Parathyroid adenoma (tissue), 2 donors: Measurements from ENCODE around the gene AGBL4.
"Not testable (repeated sequence)": the region's sequence is repeated elsewhere in the genome, so short reads cannot be mapped to it uniquely, and the experiment has no call there.

Source experiments
- H2AFZ ChIP-seq: fragments of 300-600 bp; sonication (generic); one replicate; pipeline ENCODE4 v1.7.0; 2017; ENCODE audit warnings: antibody characterized with exemption, mild to moderate bottlenecking
- H3K27ac ChIP-seq: fragments of 300-600 bp; sonication (generic); one replicate; pipeline ENCODE4 v1.7.0; 2017
- H3K27me3 ChIP-seq: fragments of 300-600 bp; sonication (generic); one replicate; pipeline ENCODE4 v1.7.0; 2017; ENCODE audit warnings: low read length; ENCODE audit not compliant: control insufficient read depth, insufficient read depth
- H3K36me3 ChIP-seq: fragments of 300-600 bp; sonication (generic); one replicate; pipeline ENCODE4 v1.7.0; 2017; ENCODE audit warnings: low read length; ENCODE audit not compliant: control insufficient read depth, insufficient read depth
- H3K4me1 ChIP-seq: fragments of 300-600 bp; sonication (generic); one replicate; pipeline ENCODE4 v1.7.0; 2017; ENCODE audit warnings: control low read depth
- H3K4me2 ChIP-seq: fragments of 300-600 bp; sonication (generic); one replicate; pipeline ENCODE4 v1.7.0; 2017; ENCODE audit warnings: low read length
- H3K4me3 ChIP-seq: fragments of 300-600 bp; sonication (generic); one replicate; pipeline ENCODE4 v1.7.0; 2017; ENCODE audit warnings: low read depth, low read length
- H3K79me2 ChIP-seq: fragments of 300-600 bp; sonication (generic); one replicate; pipeline ENCODE4 v1.7.0; 2017; ENCODE audit warnings: control low read depth
- H3K9ac ChIP-seq: fragments of 300-600 bp; sonication (generic); one replicate; pipeline ENCODE4 v1.7.0; 2017; ENCODE audit warnings: mild to moderate bottlenecking
- H3K9me3 ChIP-seq: fragments of 300-600 bp; sonication (generic); one replicate; pipeline ENCODE4 v1.7.0; 2017; ENCODE audit warnings: low read length; ENCODE audit not compliant: control insufficient read depth
- TF ChIP-seq, protein P1 (sequence below): fragments of 300-600 bp; sonication (generic); IDR thresholded peaks from one replicate; pipeline ENCODE4 v1.7.0; 2017; ENCODE audit warnings: antibody characterized with exemption, mild to moderate bottlenecking
- donor health status: primary hyperparathyroidism.

AGBL4 gene

GRCh38 chr1:49971088-49971487 is 52.7 kb downstream of the AGBL4 start:
- Histone ChIP-seq H3K27me3 (no peaks in the 10 kb centered on the region), H3K9me3 (no peaks in the 10 kb centered on the region), H3K4me3 (no peak overlapping the region), H3K9ac (no peak overlapping the region), H2AFZ (no peak overlapping the region), H3K27ac (no peak overlapping the region), H3K36me3 (no peaks in the 10 kb centered on the region), H3K4me2 (no peak overlapping the region), H3K79me2 (no peaks in the 10 kb centered on the region), H3K4me1 (no peaks in the 10 kb centered on the region)
- TF ChIP-seq, protein P1, sequence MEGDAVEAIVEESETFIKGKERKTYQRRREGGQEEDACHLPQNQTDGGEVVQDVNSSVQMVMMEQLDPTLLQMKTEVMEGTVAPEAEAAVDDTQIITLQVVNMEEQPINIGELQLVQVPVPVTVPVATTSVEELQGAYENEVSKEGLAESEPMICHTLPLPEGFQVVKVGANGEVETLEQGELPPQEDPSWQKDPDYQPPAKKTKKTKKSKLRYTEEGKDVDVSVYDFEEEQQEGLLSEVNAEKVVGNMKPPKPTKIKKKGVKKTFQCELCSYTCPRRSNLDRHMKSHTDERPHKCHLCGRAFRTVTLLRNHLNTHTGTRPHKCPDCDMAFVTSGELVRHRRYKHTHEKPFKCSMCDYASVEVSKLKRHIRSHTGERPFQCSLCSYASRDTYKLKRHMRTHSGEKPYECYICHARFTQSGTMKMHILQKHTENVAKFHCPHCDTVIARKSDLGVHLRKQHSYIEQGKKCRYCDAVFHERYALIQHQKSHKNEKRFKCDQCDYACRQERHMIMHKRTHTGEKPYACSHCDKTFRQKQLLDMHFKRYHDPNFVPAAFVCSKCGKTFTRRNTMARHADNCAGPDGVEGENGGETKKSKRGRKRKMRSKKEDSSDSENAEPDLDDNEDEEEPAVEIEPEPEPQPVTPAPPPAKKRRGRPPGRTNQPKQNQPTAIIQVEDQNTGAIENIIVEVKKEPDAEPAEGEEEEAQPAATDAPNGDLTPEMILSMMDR = no peak

GRCh38 chr1:49951385-49951784 is 72.4 kb downstream of the AGBL4 start:
- no peak overlapping the region for H3K9ac ChIP-seq
- H3K36me3 ChIP-seq = no peaks in the 10 kb centered on the region
- no peaks in the 10 kb centered on the region for H3K27me3 ChIP-seq
- no peaks in the 10 kb centered on the region for H3K9me3 ChIP-seq
- TF ChIP-seq, protein P1 = no peak
- H3K4me1 ChIP-seq = no peaks in the 10 kb centered on the region
- H3K27ac ChIP-seq = no peak overlapping the region
- no peaks in the 10 kb centered on the region for H3K79me2 ChIP-seq
- no peak overlapping the region for H2AFZ ChIP-seq
- H3K4me3 ChIP-seq = no peak overlapping the region
- H3K4me2 ChIP-seq = no peak overlapping the region

DNA sequence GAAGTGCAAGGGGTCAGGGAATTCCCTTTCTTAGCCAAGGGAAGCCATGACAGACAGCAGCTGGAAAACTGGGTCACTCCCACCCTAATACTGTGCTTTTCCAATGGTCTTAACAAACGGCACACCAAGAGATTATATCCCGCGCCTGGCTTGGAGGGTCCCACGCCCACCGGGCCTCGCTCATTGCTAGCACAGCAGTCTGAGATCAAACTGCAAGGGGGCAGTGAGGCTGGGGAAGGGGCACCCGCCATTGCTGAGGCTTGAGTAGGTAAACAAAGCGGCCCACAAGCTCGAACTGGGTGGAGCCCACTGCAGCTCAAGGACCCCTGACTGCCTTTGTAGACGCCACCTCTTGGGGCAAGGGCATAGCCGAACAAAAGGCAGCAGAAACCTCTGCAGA is 108.5 kb downstream of the AGBL4 start:
- H3K36me3 ChIP-seq, H2AFZ ChIP-seq, H3K4me2 ChIP-seq, H3K79me2 ChIP-seq, H3K4me1 ChIP-seq, H3K9me3 ChIP-seq, H3K4me3 ChIP-seq, H3K27ac ChIP-seq, H3K9ac ChIP-seq, H3K27me3 ChIP-seq: not testable (repeated sequence)

DNA sequence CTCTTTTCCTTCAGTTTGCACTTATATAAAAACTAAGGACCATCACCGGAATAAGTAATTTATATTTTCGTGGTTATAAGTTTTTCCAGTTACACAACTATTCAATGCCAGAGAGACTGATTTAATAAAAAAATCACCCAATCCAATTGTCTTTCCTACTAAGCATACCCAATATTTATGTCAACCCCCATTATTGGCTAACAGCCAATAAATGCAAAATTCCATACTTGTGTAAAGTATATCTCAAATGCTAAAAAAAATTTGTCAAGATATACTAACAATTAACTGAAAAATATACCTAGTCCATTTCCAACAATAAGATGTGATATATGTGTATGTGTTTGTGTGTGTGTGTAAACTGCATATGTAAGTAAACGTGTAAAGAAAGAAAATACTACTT is 117.4 kb downstream of the AGBL4 start:
- no peak overlapping the region for H3K9ac ChIP-seq
- no peaks in the 10 kb centered on the region for H3K79me2 ChIP-seq
- no peaks in the 10 kb centered on the region for H3K27me3 ChIP-seq
- no peak overlapping the region for H3K4me2 ChIP-seq
- no peaks in the 10 kb centered on the region for H3K9me3 ChIP-seq
- no peak overlapping the region for H3K27ac ChIP-seq
- H3K4me1 ChIP-seq = no peaks in the 10 kb centered on the region
- no peaks in the 10 kb centered on the region for H3K36me3 ChIP-seq
- H3K4me3 ChIP-seq = no peak overlapping the region
- TF ChIP-seq, protein P1 = no peak
- H2AFZ ChIP-seq = no peak overlapping the region

- no peak overlapping the region for H2AFZ ChIP-seq
- H3K79me2 ChIP-seq = no peaks in the 10 kb centered on the region
- H3K27ac ChIP-seq = no peak overlapping the region
- no peaks in the 10 kb centered on the region for H3K27me3 ChIP-seq
- H3K9ac ChIP-seq = no peak overlapping the region
- no peak overlapping the region for H3K4me2 ChIP-seq
- no peak overlapping the region for H3K4me3 ChIP-seq
- TF ChIP-seq, protein P1 = no peak
- no peaks in the 10 kb centered on the region for H3K36me3 ChIP-seq
- no peaks in the 10 kb centered on the region for H3K9me3 ChIP-seq
- no peaks in the 10 kb centered on the region for H3K4me1 ChIP-seq
Observed at GRCh38 chr1:49864581-49864980, 159.2 kb downstream of the AGBL4 start.
